Measurements from ENCODE around the gene ZFHX3. TPM values are rescaled to one million over a fixed set of nuclear protein-coding genes. Genes with fewer than 3 reads are reported as not detected.

ZFHX3 gene
- total and polyA plus RNA-seq, 10 donors: 0.47 to 18.5 (median 11.1) TPM

DNA sequence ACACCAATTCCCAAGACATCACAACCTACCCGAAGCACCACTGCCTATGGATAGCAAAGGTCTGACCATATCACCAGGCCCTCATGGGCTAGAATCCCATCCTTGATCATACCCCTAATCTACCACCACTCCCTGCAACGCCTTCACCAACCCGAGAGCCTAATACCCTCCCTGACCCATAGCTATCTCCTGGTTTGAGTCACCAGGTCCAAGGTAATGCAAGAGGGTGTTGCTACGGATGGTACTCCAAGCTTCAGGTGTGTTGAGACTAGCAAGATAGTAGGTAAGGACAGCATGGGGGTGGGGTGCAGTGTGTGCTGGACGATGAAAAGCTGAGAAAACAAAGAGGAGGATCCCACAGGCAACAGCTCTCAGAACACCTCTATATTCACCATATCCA is 258.0 kb downstream of the ZFHX3 start:
- H3K36me3 ChIP-seq: peaks cover 0 to 26% (median 0%) of the 10 kb centered on the region in 6 donors
- H3K4me3 ChIP-seq: no peak overlapping the region
- intact Hi-C loops (cut with DNase I; ENCODE audit: low total_unique reads): no loop called here
- DNase-seq: no peak
- no peaks in the 10 kb centered on the region for H3K9me3 ChIP-seq
- TF ChIP-seq CTCF (IDR thresholded peaks at IDR 0.05 in 8 of 11, conservative IDR thresholded peaks at IDR 0.05 in 3 of 11) (no peak), POLR2AphosphoS5 (IDR thresholded peaks at IDR 0.05) (no peak), POLR2A (IDR thresholded peaks at IDR 0.05) (no peak)
- H3K4me1 ChIP-seq: peaks cover 0 to 40% (median 22%) of the 10 kb centered on the region in 6 donors
- H3K27me3 ChIP-seq (replicated peaks in 1 of 7): peaks cover 0 to 8% (median 0%) of the 10 kb centered on the region in 7 donors
- WGBS, 5 donors: 90 to 99% (median 97%) methylated on average over 5 of the region's 5 CpGs
- H3K27ac ChIP-seq: no peak overlapping the region

GRCh38 chr16:72789465-72789864 is 258.5 kb downstream of the ZFHX3 start:
- peaks cover 0 to 22% (median 0%) of the 10 kb centered on the region in 6 donors for H3K36me3 ChIP-seq
- H3K9me3 ChIP-seq: no peaks in the 10 kb centered on the region
- no peak overlapping the region for H3K4me3 ChIP-seq
- TF ChIP-seq CTCF (IDR thresholded peaks at IDR 0.05 in 8 of 11, conservative IDR thresholded peaks at IDR 0.05 in 3 of 11): no peak
- TF ChIP-seq POLR2AphosphoS5 (IDR thresholded peaks at IDR 0.05): no peak
- TF ChIP-seq POLR2A (IDR thresholded peaks at IDR 0.05): no peak
- intact Hi-C loops (cut with DNase I; ENCODE audit: low total_unique reads): no loop called here
- H3K4me1 ChIP-seq: peaks cover 0 to 43% (median 22%) of the 10 kb centered on the region in 6 donors
- peaks cover 0 to 8% (median 0%) of the 10 kb centered on the region in 7 donors for H3K27me3 ChIP-seq (replicated peaks in 1 of 7)
- no peak for DNase-seq
- 84 to 98% (median 90%) methylated on average over 7 of the region's 7 CpGs for WGBS, 5 donors
- H3K27ac ChIP-seq: no peak overlapping the region

DNA sequence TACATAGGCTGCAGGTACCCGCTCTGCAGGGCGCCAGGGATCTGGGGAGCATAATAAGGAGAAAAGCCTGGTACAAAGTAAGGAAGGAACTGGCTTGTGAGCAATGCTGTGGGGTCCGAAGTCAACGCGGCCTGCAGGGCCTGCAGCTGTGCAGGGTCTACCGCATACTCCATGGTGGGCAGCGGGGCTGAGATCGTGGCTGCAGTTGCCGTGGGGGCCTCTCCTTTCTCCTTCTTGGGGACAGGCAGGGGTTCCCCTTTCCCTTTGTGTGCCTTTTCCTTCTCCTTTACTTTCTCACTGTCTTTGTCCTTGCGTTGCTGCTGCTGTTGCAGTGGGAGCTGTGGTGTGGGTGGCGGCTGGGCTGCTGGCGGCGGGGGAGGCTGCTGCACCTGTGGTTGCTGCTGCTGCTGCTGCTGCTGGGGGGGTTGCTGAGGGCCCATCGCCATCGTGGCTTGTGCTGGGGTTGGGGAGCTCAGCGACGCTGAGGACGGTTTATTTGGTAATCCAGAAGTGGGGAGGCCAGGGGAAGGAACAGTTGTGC is 259.6 kb downstream of the ZFHX3 start:
- H3K4me3 ChIP-seq: peak overlapping the region in 7 of 8 donors; percentile 23 to 71 (median 42)
- peaks cover 0 to 8% (median 0%) of the 10 kb centered on the region in 7 donors for H3K27me3 ChIP-seq (replicated peaks in 1 of 7)
- H3K4me1 ChIP-seq: peaks cover 0 to 43% (median 22%) of the 10 kb centered on the region in 6 donors
- no peak for TF ChIP-seq POLR2A (IDR thresholded peaks at IDR 0.05)
- no peak for TF ChIP-seq CTCF (IDR thresholded peaks at IDR 0.05 in 8 of 11, conservative IDR thresholded peaks at IDR 0.05 in 3 of 11)
- TF ChIP-seq POLR2AphosphoS5 (IDR thresholded peaks at IDR 0.05): peak in 1 of 3 donors; percentile 20
- no peak for DNase-seq
- H3K27ac ChIP-seq: peak overlapping the region in 5 of 8 donors; percentile 12 to 79 (median 71)
- H3K9me3 ChIP-seq: no peaks in the 10 kb centered on the region
- intact Hi-C loops (cut with DNase I; ENCODE audit: low total_unique reads): no loop called here
- WGBS, 5 donors: 51 to 74% (median 65%) methylated on average over 18 of the region's 18 CpGs
- peaks cover 0 to 10% (median 0%) of the 10 kb centered on the region in 6 donors for H3K36me3 ChIP-seq

- peaks cover 0 to 8% (median 0%) of the 10 kb centered on the region in 7 donors for H3K27me3 ChIP-seq (replicated peaks in 1 of 7)
- H3K4me1 ChIP-seq: peaks cover 0 to 43% (median 22%) of the 10 kb centered on the region in 6 donors
- intact Hi-C loops (cut with DNase I; ENCODE audit: low total_unique reads): no loop called here
- 4 to 12% (median 5%) methylated on average over 20 to 43 of the region's 43 CpGs for WGBS, 5 donors
- TF ChIP-seq POLR2A (IDR thresholded peaks at IDR 0.05) (no peak), CTCF (IDR thresholded peaks at IDR 0.05 in 8 of 11, conservative IDR thresholded peaks at IDR 0.05 in 3 of 11) (peak in 1 of 11 experiments; percentile 7), POLR2AphosphoS5 (IDR thresholded peaks at IDR 0.05) (peak; percentile 33 to 59 (median 53))
- no peaks in the 10 kb centered on the region for H3K9me3 ChIP-seq
- H3K4me3 ChIP-seq: peak overlapping the region; percentile 23 to 71 (median 40)
- H3K27ac ChIP-seq: peak overlapping the region; percentile 11 to 79 (median 70)
- H3K36me3 ChIP-seq: peaks cover 0 to 5% (median 0%) of the 10 kb centered on the region in 6 donors
- peak; percentile 90 for DNase-seq
Observed at GRCh38 chr16:72787514-72788268, 260.2 kb downstream of the ZFHX3 start.
